Activated CD4-positive, alpha-beta memory T cell treated with anti-CD3 and anti-CD28 coated beads for 36 hours (primary cell): ENCODE data around the gene RCAN1. TPM values are rescaled to one million over a fixed set of nuclear protein-coding genes. Genes with fewer than 3 reads are reported as not detected.

ENCODE experiments used
- CTCF ChIA-PET: fragments of 350-600 bp; sonication (Branson Sonifier 250); formaldehyde crosslinking; loops from one replicate; lab custom pipeline; 2021; ENCODE audit warnings: antibody characterized with exemption, inconsistent platforms; lab: Charles Lee
- POLR2A ChIA-PET: fragments of 350-600 bp; sonication (Branson Sonifier 250); formaldehyde crosslinking; loops from one replicate; lab custom pipeline; 2021; ENCODE audit warnings: antibody characterized with exemption; lab: Charles Lee
- DNase-seq: peaks from one replicate; pipeline ENCODE4 v3.0.0-alpha.2; 2020
- H3K27ac Mint-ChIP-seq: one replicate; pipeline ENCODE4 v1.8.0; 2021; ENCODE audit warnings: mixed read lengths
- H3K27me3 Mint-ChIP-seq: one replicate; pipeline ENCODE4 v1.8.0; 2021; ENCODE audit warnings: mixed read lengths
- H3K36me3 Mint-ChIP-seq: one replicate; pipeline ENCODE4 v1.8.0; 2021; ENCODE audit warnings: mixed read lengths
- H3K4me1 Mint-ChIP-seq: one replicate; pipeline ENCODE4 v1.8.0; 2021; ENCODE audit warnings: low read depth, mixed read lengths
- H3K4me3 Mint-ChIP-seq: one replicate; pipeline ENCODE4 v1.8.0; 2021; ENCODE audit warnings: mild to moderate bottlenecking, mixed read lengths
- H3K9me3 Mint-ChIP-seq: one replicate; pipeline ENCODE4 v1.8.0; 2021; ENCODE audit warnings: mixed read lengths
- intact Hi-C: fragments of 100-400 bp; cut with micrococcal nuclease; formaldehyde crosslinking; loops from one replicate; pipeline ENCODE4 v1.15.1; 2023
- total RNA-seq, 2 experiments: library from RNA; stranded (reverse); gene quantifications; one replicate each; pipeline ENCODE4 v1.2.3, GENCODE V29; 2021

Gene RCAN1
- total RNA-seq, 2 experiments from 2014 or later: 8.6 to 9.7 TPM

GRCh38 chr21:34528131-34528561 is 86.8 kb downstream of the RCAN1 start:
- Mint-ChIP-seq H3K4me3 (no peak overlapping the region), H3K27ac (no peak overlapping the region), H3K4me1 (peaks cover 22% of the 10 kb centered on the region), H3K36me3 (no peaks in the 10 kb centered on the region), H3K9me3 (peaks cover 3% of the 10 kb centered on the region), H3K27me3 (no peaks in the 10 kb centered on the region)
- POLR2A ChIA-PET: no interaction called here
- CTCF ChIA-PET: no interaction called here
- intact Hi-C loops: loop anchor here (5.0 kb wide), 1 partner anchor 54 kb away; no protein-coding TSS in a partner anchor
- DNase-seq: no peak

- intact Hi-C loops: loop anchor here (2.0 to 5.0 kb wide), 3 partner anchors 18 to 56 kb away; no protein-coding TSS in a partner anchor
- peaks cover 22% of the 10 kb centered on the region for H3K4me1 Mint-ChIP-seq
- H3K36me3 Mint-ChIP-seq: no peaks in the 10 kb centered on the region
- peak; percentile 66 for DNase-seq
- no peaks in the 10 kb centered on the region for H3K27me3 Mint-ChIP-seq
- peak overlapping the region; percentile 59 for H3K4me3 Mint-ChIP-seq
- H3K27ac Mint-ChIP-seq: peak overlapping the region; percentile 76
- ChIA-PET POLR2A (interaction anchor here (1.0 to 1.6 kb wide), 4 partner anchors 9 to 27 kb away, joined by 3 to 5 read pairs (median 4); no protein-coding TSS in a partner anchor), CTCF (interaction anchor here (0.9 to 3.2 kb wide), 5 partner anchors 16 to 579 kb away, joined by 3 to 14 read pairs (median 6); no protein-coding TSS in a partner anchor)
- H3K9me3 Mint-ChIP-seq: peaks cover 3% of the 10 kb centered on the region
Measured at GRCh38 chr21:34526618-34527290, 88.2 kb downstream of the RCAN1 start.

GRCh38 chr21:34526241-34526617 is 88.7 kb downstream of the RCAN1 start:
- Mint-ChIP-seq H3K27me3 (no peaks in the 10 kb centered on the region), H3K4me1 (peaks cover 22% of the 10 kb centered on the region), H3K36me3 (peaks cover 3% of the 10 kb centered on the region), H3K9me3 (peaks cover 3% of the 10 kb centered on the region), H3K4me3 (peak overlapping the region; percentile 59), H3K27ac (no peak overlapping the region)
- ChIA-PET CTCF (interaction anchor here (0.9 to 3.2 kb wide), 5 partner anchors 15 to 579 kb away, joined by 3 to 14 read pairs (median 6); no protein-coding TSS in a partner anchor), POLR2A (interaction anchor here (1.0 to 1.6 kb wide), 4 partner anchors 8 to 27 kb away, joined by 3 to 5 read pairs (median 4); no protein-coding TSS in a partner anchor)
- intact Hi-C loops: loop anchor here (2.0 to 5.0 kb wide), 3 partner anchors 19 to 56 kb away; no protein-coding TSS in a partner anchor
- no peak for DNase-seq

GRCh38 chr21:34524646-34525601 is 90.0 kb downstream of the RCAN1 start:
- intact Hi-C loops: loop anchor here (5.0 kb wide), 1 partner anchor 57 kb away; no protein-coding TSS in a partner anchor
- Mint-ChIP-seq H3K36me3 (peaks cover 7% of the 10 kb centered on the region), H3K27me3 (no peaks in the 10 kb centered on the region), H3K27ac (no peak overlapping the region), H3K4me3 (no peak overlapping the region), H3K9me3 (peaks cover 3% of the 10 kb centered on the region), H3K4me1 (peaks cover 22% of the 10 kb centered on the region)
- DNase-seq: no peak
- POLR2A ChIA-PET: no interaction called here
- CTCF ChIA-PET: interaction anchor here (1.0 to 3.2 kb wide), 3 partner anchors 19 to 77 kb away, joined by 3 to 14 read pairs (median 12); no protein-coding TSS in a partner anchor

- peaks cover 23% of the 10 kb centered on the region for H3K4me1 Mint-ChIP-seq
- no peaks in the 10 kb centered on the region for H3K27me3 Mint-ChIP-seq
- DNase-seq: no peak
- POLR2A ChIA-PET: no interaction called here
- peaks cover 11% of the 10 kb centered on the region for H3K36me3 Mint-ChIP-seq
- CTCF ChIA-PET: interaction anchor here (1.1 to 1.5 kb wide), 3 partner anchors 12 to 114 kb away, joined by 3 to 4 read pairs (median 4); no protein-coding TSS in a partner anchor
- intact Hi-C loops: no loop called here
- H3K9me3 Mint-ChIP-seq: peaks cover 3% of the 10 kb centered on the region
- H3K4me3 Mint-ChIP-seq: no peak overlapping the region
- no peak overlapping the region for H3K27ac Mint-ChIP-seq
Measured at GRCh38 chr21:34523019-34523555, 91.8 kb downstream of the RCAN1 start.

- intact Hi-C loops: no loop called here
- Mint-ChIP-seq H3K4me1 (peaks cover 25% of the 10 kb centered on the region), H3K4me3 (no peak overlapping the region), H3K27me3 (no peaks in the 10 kb centered on the region), H3K36me3 (peaks cover 17% of the 10 kb centered on the region), H3K27ac (no peak overlapping the region), H3K9me3 (no peaks in the 10 kb centered on the region)
- CTCF ChIA-PET: interaction anchor here (1.1 to 1.5 kb wide), 3 partner anchors 12 to 115 kb away, joined by 3 to 4 read pairs (median 4); no protein-coding TSS in a partner anchor
- no peak for DNase-seq
- POLR2A ChIA-PET: no interaction called here
Measured at GRCh38 chr21:34522284-34522683, 92.6 kb downstream of the RCAN1 start.

- no peaks in the 10 kb centered on the region for H3K9me3 Mint-ChIP-seq
- no peaks in the 10 kb centered on the region for H3K27me3 Mint-ChIP-seq
- ChIA-PET POLR2A (no interaction called here), CTCF (interaction anchor here (1.5 kb wide), 1 partner anchor 116 kb away, joined by 4 read pairs; no protein-coding TSS in a partner anchor)
- peaks cover 17% of the 10 kb centered on the region for H3K36me3 Mint-ChIP-seq
- no peak for DNase-seq
- no peak overlapping the region for H3K4me3 Mint-ChIP-seq
- intact Hi-C loops: no loop called here
- no peak overlapping the region for H3K27ac Mint-ChIP-seq
- peaks cover 25% of the 10 kb centered on the region for H3K4me1 Mint-ChIP-seq
Measured at GRCh38 chr21:34521561-34521960, 93.4 kb downstream of the RCAN1 start.

GRCh38 chr21:34520764-34521508 is 94.0 kb downstream of the RCAN1 start:
- POLR2A ChIA-PET: no interaction called here
- DNase-seq: no peak
- CTCF ChIA-PET: interaction anchor here (1.1 to 1.3 kb wide), 2 partner anchors 23 to 82 kb away, joined by 3 read pairs; no protein-coding TSS in a partner anchor

GRCh38 chr21:34520281-34520680 is 94.6 kb downstream of the RCAN1 start:
- H3K9me3 Mint-ChIP-seq: no peaks in the 10 kb centered on the region

More at GRCh38 chr21:34520764-34521508, 94.0 kb downstream of the RCAN1 start:
- peaks cover 17% of the 10 kb centered on the region for H3K36me3 Mint-ChIP-seq
- peaks cover 19% of the 10 kb centered on the region for H3K4me1 Mint-ChIP-seq
- H3K4me3 Mint-ChIP-seq: no peak overlapping the region
- H3K27ac Mint-ChIP-seq: no peak overlapping the region
- no peaks in the 10 kb centered on the region for H3K9me3 Mint-ChIP-seq
- no peaks in the 10 kb centered on the region for H3K27me3 Mint-ChIP-seq
- intact Hi-C loops: no loop called here

GRCh38 chr21:34519694-34520093 is 95.2 kb downstream of the RCAN1 start:
- no peaks in the 10 kb centered on the region for H3K9me3 Mint-ChIP-seq
- H3K36me3 Mint-ChIP-seq: peaks cover 17% of the 10 kb centered on the region
- DNase-seq: no peak
- POLR2A ChIA-PET: no interaction called here
- CTCF ChIA-PET: interaction anchor here (1.3 kb wide), 1 partner anchor 24 kb away, joined by 3 read pairs; no protein-coding TSS in a partner anchor
- H3K27ac Mint-ChIP-seq: no peak overlapping the region
- peaks cover 16% of the 10 kb centered on the region for H3K4me1 Mint-ChIP-seq
- no peak overlapping the region for H3K4me3 Mint-ChIP-seq
- intact Hi-C loops: no loop called here
- no peaks in the 10 kb centered on the region for H3K27me3 Mint-ChIP-seq

More at GRCh38 chr21:34520281-34520680, 94.6 kb downstream of the RCAN1 start:
- Mint-ChIP-seq H3K4me3 (no peak overlapping the region), H3K36me3 (peaks cover 17% of the 10 kb centered on the region), H3K4me1 (peaks cover 19% of the 10 kb centered on the region), H3K27me3 (no peaks in the 10 kb centered on the region), H3K27ac (no peak overlapping the region)
- CTCF ChIA-PET: interaction anchor here (1.1 to 1.3 kb wide), 2 partner anchors 24 to 83 kb away, joined by 3 read pairs; no protein-coding TSS in a partner anchor
- no peak for DNase-seq
- intact Hi-C loops: no loop called here
- POLR2A ChIA-PET: no interaction called here
